ENCODE results near the gene DNAJC18.

Gene DNAJC18

GRCh38 chr5:139403787-139404483 is 35.4 kb downstream of the DNAJC18 start, which contains the start of gene SPATA24:
Gene SPATA24 (minus strand): TSS chr5:139404089. CDS start chr5:139404060, 29 bp downstream.
- peak; percentile 98 for DNase-seq (ENCODE audit: low read depth)

DNA sequence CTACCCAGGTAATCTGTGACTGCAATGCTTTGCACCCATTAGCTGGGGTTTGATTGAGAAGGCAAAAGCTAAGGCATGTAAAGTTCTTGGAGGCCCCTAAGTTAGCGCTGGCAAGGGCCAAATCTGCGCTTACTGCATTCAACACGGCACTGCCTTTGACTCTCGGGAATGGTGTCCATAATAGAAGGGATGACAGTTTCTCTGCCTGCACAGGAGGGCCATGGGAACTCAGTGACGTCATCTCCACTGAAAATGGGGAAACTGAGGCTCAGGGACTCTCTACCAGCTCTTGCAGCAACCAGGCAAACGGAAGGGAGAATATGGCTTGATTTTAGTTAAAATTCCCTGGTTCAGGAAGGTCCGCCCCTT is 35.9 kb downstream of the DNAJC18 start:
- DNase-seq (ENCODE audit: low read depth) = no peak

GRCh38 chr5:139402561-139403158 is 36.7 kb downstream of the DNAJC18 start:
- DNase-seq (ENCODE audit: low read depth) = no peak

DNA sequence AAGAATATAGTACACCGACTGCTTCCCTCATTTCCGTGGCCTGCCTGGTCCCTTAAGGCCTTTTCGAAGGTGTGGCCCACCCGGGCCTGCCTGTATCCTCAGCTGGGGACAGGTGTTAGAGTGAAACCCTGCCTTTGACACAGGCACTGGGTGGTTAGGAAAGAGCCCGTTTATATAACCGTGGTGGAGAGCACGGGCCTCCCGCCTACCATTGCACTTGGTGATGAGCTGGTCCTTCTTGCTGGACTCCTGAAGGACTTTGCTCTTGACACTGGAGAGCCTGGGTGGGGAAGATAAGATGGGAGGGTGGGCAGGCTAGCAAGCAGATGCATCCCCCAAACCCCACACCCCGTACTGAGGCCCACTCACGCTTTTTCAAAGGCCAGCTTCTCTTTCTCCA is 37.8 kb downstream of the DNAJC18 start:
- DNase-seq (ENCODE audit: low read depth) = no peak

DNA sequence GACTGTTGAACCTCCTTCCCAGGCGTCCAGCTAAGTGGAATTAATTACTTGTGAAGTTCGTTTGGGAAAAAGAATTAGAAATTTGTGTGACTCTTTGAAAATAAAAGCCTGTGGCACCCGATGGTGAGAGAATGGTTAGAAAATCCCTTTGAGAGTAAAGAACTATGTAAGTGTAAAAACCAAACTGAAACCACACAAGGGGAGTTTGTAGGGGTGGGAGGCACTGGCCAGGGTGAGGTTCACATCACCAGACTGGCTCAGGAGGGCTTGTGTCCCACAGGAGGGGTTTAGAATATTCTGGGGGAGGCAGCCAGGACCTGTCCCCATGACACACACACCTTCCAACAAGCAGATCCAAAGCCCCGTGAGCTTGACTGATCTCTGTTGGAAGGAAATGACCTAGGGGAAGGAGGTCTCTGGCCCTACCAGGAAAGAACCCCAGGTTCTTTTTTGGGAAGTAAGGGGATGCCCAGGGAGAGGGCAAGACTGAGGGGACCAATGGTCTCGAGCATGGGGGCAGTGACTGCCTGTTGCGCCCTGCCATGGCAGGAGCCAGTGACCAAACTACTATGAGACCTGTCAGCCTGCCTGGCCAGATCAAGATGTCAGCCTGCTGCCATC is 39.7 kb downstream of the DNAJC18 start:
- DNase-seq (ENCODE audit: low read depth) = no peak

- DNase-seq (ENCODE audit: low read depth) = no peak
Measured at GRCh38 chr5:139397921-139398320, 41.4 kb downstream of the DNAJC18 start.

DNA sequence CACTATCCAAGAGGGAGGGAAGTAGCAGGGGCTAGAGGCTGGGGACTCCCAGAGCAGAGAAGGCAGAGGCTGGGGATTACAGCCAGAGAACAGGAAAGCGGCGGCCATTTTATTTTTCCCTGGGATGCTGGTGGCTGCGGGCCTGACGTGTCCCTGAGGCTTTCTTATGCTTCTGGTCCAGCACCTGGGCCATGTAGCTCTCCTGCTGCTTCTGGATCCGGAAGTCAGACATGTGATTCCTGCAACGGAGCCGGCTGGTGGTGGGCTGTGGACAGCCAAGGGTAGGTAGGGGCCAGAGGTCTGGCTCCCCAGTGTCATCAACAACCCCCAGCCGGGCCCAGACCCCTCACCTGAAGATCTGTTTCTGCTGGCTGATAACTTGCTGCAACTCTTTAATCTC is 42.6 kb downstream of the DNAJC18 start:
- no peak for DNase-seq (ENCODE audit: low read depth)

DNA sequence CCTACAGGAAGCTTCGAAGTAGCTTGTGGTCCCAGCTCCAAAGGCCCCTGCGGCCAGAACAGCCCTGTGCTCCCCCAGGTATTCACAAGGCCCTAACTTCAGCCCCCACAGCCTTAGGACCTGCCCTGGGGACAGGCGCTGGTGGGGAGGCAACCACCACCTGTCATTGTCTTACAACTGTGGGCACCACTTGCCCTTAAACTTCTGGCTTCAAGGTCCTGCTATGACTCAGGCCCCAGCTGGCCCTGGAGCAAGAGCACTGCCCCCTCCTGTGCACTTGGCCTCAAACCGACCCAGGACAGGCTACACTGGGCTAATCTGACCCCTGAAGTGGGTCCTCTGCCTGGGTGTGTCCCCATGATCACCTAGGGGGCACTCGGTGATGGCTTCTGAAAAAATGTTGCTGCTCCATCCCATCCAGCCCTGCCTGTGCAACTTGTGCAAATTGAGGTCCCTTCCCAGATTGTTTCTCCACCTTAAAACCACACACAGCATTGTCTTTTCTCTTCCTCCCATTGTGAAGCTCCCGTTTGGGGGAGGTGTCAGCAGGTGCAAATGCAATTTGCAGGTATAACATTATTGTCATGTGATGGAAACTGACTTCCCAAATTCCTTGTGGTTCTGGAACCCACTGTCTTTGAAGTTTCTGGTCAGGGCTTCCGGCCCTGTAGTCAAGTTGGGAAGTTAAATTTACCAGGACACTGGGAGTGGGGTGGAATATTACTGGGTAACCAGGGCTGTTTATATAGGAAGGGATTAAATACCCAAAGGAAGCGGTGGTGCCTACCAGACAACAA is 43.3 kb downstream of the DNAJC18 start:
- no peak for DNase-seq (ENCODE audit: low read depth)

GRCh38 chr5:139394654-139395566 is 44.4 kb downstream of the DNAJC18 start, which contains the start of gene PROB1:
Gene PROB1 (minus strand): TSS chr5:139395104. CDS start chr5:139395081, 23 bp downstream.
- DNase-seq (ENCODE audit: low read depth) = no peak

DNA sequence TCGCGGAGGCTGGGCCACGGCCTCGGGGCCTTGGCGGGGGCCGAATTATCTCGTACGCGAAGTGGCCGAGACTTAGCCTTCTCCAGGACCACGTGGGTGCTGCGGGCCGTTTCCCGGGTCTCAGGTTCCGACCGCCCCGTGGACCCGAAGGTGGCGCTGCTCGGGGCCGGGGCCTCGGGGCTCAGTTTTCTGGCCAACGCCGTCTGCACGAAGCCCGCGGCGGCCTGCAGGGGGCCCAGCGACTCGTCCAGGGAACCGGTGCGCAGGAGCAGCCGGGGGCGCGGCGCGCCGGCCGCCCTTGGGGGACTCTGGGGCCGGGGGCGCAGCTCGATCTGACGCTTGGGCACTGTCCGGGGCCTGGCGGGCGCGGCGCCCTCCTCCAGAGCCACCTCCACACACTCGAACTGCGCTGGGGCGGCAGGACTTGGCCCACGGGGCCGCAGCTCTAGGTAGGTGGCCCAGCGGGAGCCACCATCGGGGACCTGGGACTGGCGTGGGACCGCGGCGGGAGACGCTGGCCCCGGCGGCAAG is 45.1 kb downstream of the DNAJC18 start:
- peak; percentile 64 for DNase-seq (ENCODE audit: low read depth)

GRCh38 chr5:139393497-139394122 is 45.7 kb downstream of the DNAJC18 start:
- no peak for DNase-seq (ENCODE audit: low read depth)

DNA sequence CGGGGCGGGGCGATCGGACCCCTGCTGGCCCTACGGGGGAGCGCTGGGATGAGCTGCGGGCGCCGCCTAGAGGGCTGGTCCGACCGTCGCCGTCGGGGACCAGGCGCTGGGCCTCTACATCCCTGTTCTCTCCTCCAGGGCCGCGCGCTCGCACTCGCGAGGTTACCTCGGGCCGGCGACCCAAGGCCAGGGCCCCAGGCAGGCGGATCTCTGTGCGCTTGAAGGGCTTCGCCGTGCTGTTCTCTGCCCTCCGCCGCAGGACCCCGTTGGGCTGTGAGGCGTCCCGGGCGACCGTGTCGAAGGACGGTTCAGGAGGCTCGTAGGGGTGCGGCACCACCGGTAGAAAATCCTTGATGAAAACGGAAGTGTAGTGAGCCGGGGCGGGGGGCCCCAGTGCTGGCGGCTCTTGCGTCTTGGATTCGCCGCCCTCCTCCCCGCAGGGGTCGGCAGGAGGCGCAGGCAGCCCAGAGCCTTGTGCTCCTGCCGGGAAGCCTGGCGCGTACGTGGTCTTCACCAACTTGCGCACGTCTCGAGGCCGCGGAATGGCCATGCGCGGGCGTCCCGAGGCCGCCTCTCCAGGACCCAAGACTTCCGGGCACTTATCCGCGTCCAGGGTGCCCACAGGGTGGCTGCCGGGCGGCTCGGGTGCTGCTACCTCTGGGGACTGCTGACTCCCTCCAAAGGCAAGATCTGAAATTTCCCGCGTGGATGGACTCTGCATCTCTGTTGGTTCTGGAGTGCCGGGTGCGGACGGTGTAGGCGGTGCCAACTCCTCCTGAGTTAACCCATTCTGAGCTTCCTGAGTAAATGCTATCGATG is 46.4 kb downstream of the DNAJC18 start:
- DNase-seq (ENCODE audit: low read depth) = peak; percentile 71

GRCh38 chr5:139392324-139392677 is 47.0 kb downstream of the DNAJC18 start:
- peak; percentile 16 for DNase-seq (ENCODE audit: low read depth)

- no peak for DNase-seq (ENCODE audit: low read depth)
Measured at GRCh38 chr5:139391570-139392323, 47.6 kb downstream of the DNAJC18 start.

DNA sequence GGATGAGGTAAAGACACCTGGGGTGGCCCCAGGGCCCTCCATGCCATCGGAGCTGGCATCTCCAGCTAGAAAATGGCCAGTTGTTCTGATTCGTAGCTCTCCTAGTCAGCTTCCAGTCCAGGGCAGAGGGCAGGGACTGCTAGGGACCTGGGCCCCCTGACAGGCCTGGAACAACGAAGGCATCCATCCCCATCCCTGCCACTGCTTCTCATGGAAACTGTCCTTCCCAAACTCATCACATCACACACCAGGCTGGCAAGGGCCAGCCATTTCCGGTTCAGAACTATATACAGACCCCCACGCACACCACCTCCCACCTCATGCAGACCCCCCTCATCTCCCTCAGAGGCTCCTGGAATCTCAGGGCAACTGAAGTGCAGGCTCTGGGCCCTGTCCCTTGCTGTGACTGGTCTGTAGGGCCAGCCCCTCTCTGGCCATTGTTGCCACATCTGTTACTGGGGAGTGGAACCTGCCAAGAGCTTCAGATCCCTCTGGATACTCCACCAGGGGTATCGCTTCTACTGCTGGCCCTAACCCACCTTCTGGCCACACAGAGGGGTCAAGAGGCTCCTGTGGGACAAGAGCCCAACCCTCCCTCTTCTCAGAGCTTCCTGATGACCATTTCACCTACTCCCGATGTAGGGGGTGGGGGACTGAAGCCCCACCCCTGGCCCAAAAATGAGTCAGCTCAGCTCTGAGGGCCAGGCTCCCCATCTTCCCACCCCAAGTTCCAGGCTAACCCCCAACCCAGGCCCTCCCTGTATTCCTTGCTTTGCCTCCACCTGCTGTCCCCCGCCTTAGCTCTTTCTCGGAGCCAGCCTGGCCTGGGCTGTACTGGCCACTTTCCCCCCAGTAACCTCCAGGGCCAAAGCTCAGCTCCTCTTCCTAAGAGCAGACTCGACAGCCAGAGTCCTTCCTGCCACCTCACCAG is 48.4 kb downstream of the DNAJC18 start:
- no peak for DNase-seq (ENCODE audit: low read depth)

- peak; percentile 29 for DNase-seq (ENCODE audit: low read depth)
Measured at GRCh38 chr5:139389701-139390638, 49.4 kb downstream of the DNAJC18 start, which contains the start of gene MZB1. Gene MZB1 (minus strand): TSS chr5:139389913. CDS start chr5:139389856, 57 bp downstream.

Data from activated T-helper 9 cell treated with anti-CD3 and anti-CD28 coated beads, Interleukin-2, amount 50 U/mL, for 16 hours (primary cell).